HUES48 (cell line): ENCODE data around the gene OTOP2.
"Not testable (repeated sequence)": the region's sequence is repeated elsewhere in the genome, so short reads cannot be mapped to it uniquely, and the experiment has no call there.

Experiments used
- H3K27ac ChIP-seq: one replicate; pipeline ENCODE4 v1.7.0; 2013; ENCODE audit warnings: low read depth, low read length, inconsistent platforms
- H3K27me3 ChIP-seq: 2 replicates; pipeline ENCODE4 v1.6.1; 2013; ENCODE audit warnings: mild to moderate bottlenecking, low read length; ENCODE audit not compliant: control insufficient read depth, insufficient read depth
- H3K36me3 ChIP-seq: 2 replicates; pipeline ENCODE4 v1.6.1; 2013; ENCODE audit warnings: low read length; ENCODE audit not compliant: control insufficient read depth, insufficient read depth
- H3K4me1 ChIP-seq: 2 replicates; pipeline ENCODE4 v1.6.1; 2013; ENCODE audit warnings: mild to moderate bottlenecking, low read length; ENCODE audit not compliant: control insufficient read depth, insufficient read depth
- H3K4me3 ChIP-seq: 2 replicates; pipeline ENCODE4 v1.5.1; 2013; ENCODE audit warnings: mild to moderate bottlenecking, low read depth, low read length
- H3K9ac ChIP-seq: 2 replicates; pipeline ENCODE4 v1.6.1; 2013; ENCODE audit warnings: mild to moderate bottlenecking, low read depth, low read length, moderate library complexity
- H3K9me3 ChIP-seq: 2 replicates; pipeline ENCODE4 v1.6.1; 2013; ENCODE audit warnings: low read length; ENCODE audit not compliant: control insufficient read depth, insufficient read depth

Gene OTOP2

GRCh38 chr17:74979408-74980146, 55.5 kb downstream of the OTOP2 start:
- Histone ChIP-seq H3K4me3 (no peak overlapping the region), H3K27me3 (peaks cover 17% of the 10 kb centered on the region), H3K4me1 (peaks cover 9% of the 10 kb centered on the region), H3K9me3 (no peaks in the 10 kb centered on the region), H3K36me3 (no peaks in the 10 kb centered on the region), H3K27ac (no peak overlapping the region), H3K9ac (no peak overlapping the region)

DNA sequence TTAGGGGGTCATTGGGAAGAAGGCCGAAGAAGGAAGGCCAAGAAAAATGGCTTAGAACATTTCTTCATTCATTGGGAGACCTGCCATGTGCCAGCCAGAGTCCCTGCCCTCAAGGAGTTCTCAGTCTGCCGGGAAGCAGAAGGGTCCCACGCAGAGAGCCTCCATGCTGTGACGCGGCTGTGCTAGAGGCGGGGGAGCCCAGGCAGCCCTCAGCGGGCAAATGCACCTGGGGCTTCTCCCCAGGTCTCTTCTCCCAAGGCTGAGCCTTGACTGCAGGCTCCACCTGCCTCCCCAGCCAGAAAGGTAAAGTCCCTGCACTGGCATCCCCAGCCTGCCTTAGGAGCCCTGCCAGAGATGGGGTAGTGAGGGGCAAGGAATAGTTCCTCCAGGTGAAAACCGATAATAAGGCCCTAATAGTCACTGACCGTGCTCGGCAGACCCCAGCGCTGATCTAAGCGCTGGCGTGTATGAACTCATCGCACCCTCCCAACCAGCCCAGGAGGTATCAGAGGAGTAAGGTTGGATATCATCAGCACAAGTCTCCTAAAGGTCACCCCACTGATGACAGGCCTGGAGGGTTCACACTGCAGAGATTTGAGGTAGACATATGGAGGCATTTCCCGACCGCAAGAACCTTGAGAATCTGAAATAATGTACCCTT, 57.4 kb downstream of the OTOP2 start:
- H3K9ac ChIP-seq, result peak overlapping the region; percentile 57
- no peaks in the 10 kb centered on the region for H3K9me3 ChIP-seq
- H3K4me3 ChIP-seq, result peak overlapping the region; percentile 87
- no peaks in the 10 kb centered on the region for H3K36me3 ChIP-seq
- peaks cover 9% of the 10 kb centered on the region for H3K4me1 ChIP-seq
- peaks cover 8% of the 10 kb centered on the region; the same call in 1 of the 2 replicates for H3K27me3 ChIP-seq
- peak overlapping the region; percentile 60 for H3K27ac ChIP-seq

DNA sequence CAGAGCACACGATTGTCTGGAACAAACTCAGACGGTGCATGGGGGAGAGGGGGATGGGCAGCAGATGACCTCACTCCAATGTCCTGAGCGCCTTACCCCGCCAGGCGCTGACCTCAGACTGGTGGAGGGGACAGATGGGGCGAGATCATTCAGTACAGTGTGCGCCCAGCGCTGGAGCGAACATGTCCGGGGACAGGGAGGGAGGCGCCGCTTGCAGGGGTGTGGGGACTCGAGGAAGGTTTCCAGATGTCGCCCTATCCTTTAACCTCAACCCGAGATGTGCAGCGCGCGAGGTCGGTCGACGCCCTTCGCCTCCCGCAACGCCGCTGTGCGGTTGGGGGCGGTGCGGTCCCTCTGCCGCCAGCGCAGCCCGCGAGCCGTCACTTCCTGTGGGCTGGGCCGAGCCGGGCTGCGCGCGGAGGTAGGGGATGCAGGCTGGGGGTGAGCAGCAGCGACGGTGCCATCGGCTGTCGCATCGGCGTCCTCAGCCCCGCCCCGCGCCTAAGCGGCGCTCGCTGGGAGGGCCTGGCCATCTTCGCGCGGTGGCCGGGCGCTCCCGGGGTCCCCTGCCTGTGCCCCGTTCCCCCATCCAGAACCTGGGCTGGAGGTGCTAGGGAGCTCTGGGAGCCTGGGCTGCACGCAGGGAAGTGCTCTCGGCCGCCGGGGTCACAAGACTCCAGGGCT, 58.0 kb downstream of the OTOP2 start:
- Histone ChIP-seq H3K9ac (peak overlapping the region; percentile 57), H3K36me3 (no peaks in the 10 kb centered on the region), H3K4me3 (peak overlapping the region; percentile 87), H3K27me3 (peaks cover 8% of the 10 kb centered on the region; the same call in 1 of the 2 replicates), H3K4me1 (peaks cover 9% of the 10 kb centered on the region), H3K27ac (peak overlapping the region; percentile 60), H3K9me3 (no peaks in the 10 kb centered on the region)

DNA sequence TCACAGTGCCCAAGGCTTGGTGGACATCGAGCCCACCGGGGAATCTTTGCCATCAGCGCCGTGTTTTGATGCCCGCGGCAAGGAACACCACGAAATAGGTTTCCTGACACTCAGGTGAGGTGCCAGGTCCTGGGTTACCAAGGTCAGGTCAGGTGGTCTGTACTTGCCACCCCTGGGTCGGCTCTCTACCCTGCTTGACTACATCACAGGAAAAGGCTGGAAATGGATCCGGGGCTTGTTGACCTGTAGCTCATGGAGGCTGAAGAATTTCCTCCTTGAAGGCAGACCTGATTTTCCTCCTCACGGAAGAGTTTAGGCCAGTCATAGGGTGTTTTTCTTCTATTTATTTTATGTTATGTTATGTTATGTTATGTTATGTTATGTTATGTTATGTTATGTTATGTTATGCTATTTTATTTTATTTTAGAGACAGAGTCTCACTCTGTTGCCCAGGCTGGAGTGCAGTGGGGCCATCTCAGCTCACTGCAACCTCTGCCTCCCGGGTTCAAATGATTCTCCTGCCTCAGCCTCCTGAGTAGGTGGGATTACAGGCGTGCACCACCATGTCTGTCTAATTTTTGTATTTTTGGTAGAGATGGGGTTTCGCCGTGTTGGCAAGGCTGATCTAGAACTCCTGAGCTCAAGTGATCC, 58.7 kb downstream of the OTOP2 start:
- peak overlapping the region; percentile 57 for H3K9ac ChIP-seq
- H3K27ac ChIP-seq, result peak overlapping the region; percentile 60

More for the DNA sequence above, 58.7 kb downstream of the OTOP2 start:
- not testable (repeated sequence) for H3K4me1 ChIP-seq, H3K27me3 ChIP-seq, H3K9me3 ChIP-seq, H3K36me3 ChIP-seq
- peak overlapping the region; percentile 87 for H3K4me3 ChIP-seq
